ENCODE data around the gene LCA5L. TPM values are rescaled to one million over a fixed set of nuclear protein-coding genes. Genes with fewer than 3 reads are reported as not detected.

LCA5L gene
- total and polyA plus RNA-seq, 2 donors from 2014 or later: 3.8 to 4.3 TPM

DNA sequence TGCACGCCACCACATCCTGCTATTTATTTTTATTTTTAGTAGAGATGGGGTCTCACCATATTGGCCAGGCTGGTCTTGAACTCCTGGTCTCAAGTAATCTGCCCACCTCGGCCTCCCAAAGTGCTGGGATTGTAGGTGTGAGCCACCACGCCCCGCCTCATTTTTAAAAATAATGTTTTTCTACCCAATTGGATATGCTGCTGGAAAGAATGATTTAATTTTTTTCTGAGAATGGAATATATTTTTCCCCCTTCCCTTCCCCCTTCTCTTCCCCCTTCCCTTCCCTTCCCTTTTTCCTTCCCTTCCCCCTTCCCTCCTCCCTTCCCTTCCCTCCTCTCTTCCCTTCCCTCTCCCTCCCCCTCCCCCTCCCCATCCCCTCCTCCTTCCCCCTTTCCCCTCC is 79.0 kb downstream of the LCA5L start:
- DNase-seq (no peak), FAIRE-seq (no peak)
- Histone ChIP-seq H3K36me3 (ENCODE audit: control insufficient read depth in 2 of 3, insufficient read depth in 3 of 3, low read length in 3 of 3) (no peaks in the 10 kb centered on the region), H3K4me3 (ENCODE audit: low read length in 3 of 3) (no peak overlapping the region), H3K27me3 (ENCODE audit: control insufficient read depth, insufficient read depth, low read length) (no peaks in the 10 kb centered on the region), H3K9ac (ENCODE audit: low read length in 3 of 3) (no peak overlapping the region), H3K4me1 (ENCODE audit: control insufficient read depth in 2 of 3, insufficient read depth in 2 of 3, low read depth in 1 of 3, low read length in 3 of 3) (no peaks in the 10 kb centered on the region), H3K27ac (ENCODE audit: low read depth in 2 of 2, low read length in 2 of 2) (no peak overlapping the region), H3K9me3 (ENCODE audit: control insufficient read depth in 2 of 3, insufficient read depth in 1 of 3, low read length in 3 of 3) (no peaks in the 10 kb centered on the region)
- intact Hi-C loops (cut with DNase I): no loop called here
- TF ChIP-seq, protein P1, sequence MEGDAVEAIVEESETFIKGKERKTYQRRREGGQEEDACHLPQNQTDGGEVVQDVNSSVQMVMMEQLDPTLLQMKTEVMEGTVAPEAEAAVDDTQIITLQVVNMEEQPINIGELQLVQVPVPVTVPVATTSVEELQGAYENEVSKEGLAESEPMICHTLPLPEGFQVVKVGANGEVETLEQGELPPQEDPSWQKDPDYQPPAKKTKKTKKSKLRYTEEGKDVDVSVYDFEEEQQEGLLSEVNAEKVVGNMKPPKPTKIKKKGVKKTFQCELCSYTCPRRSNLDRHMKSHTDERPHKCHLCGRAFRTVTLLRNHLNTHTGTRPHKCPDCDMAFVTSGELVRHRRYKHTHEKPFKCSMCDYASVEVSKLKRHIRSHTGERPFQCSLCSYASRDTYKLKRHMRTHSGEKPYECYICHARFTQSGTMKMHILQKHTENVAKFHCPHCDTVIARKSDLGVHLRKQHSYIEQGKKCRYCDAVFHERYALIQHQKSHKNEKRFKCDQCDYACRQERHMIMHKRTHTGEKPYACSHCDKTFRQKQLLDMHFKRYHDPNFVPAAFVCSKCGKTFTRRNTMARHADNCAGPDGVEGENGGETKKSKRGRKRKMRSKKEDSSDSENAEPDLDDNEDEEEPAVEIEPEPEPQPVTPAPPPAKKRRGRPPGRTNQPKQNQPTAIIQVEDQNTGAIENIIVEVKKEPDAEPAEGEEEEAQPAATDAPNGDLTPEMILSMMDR (IDR thresholded peaks at IDR 0.05; ENCODE audit: borderline replicate concordance, extremely low read depth, insufficient read depth): no peak

DNA sequence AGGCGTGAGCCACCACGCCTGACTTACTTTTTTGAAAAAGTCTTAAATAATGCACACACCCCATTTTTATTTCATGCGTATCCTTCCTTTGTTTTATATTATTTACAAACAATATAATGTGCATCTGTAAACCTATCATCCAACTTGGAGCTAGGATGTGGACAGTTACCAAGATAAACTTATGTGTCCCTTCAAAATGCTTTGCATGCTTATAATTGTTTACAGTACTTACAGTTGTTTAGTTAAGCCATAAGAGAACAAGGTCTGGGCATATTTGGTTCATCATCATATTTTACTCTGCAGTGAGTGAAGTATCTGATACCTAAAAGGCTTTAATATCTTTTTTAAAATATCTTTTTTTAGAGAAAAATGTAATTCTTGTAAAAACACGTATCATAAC is 80.6 kb downstream of the LCA5L start:
- H3K4me3 ChIP-seq (ENCODE audit: low read length in 3 of 3): no peak overlapping the region
- no peaks in the 10 kb centered on the region for H3K9me3 ChIP-seq (ENCODE audit: control insufficient read depth in 2 of 3, insufficient read depth in 1 of 3, low read length in 3 of 3)
- no peaks in the 10 kb centered on the region for H3K36me3 ChIP-seq (ENCODE audit: control insufficient read depth in 2 of 3, insufficient read depth in 3 of 3, low read length in 3 of 3)
- intact Hi-C loops (cut with DNase I): no loop called here
- H3K27me3 ChIP-seq (ENCODE audit: control insufficient read depth, insufficient read depth, low read length): no peaks in the 10 kb centered on the region
- H3K27ac ChIP-seq (ENCODE audit: low read depth in 2 of 2, low read length in 2 of 2): no peak overlapping the region
- DNase-seq (no peak), FAIRE-seq (no peak)
- no peaks in the 10 kb centered on the region for H3K4me1 ChIP-seq (ENCODE audit: control insufficient read depth in 2 of 3, insufficient read depth in 2 of 3, low read depth in 1 of 3, low read length in 3 of 3)
- no peak overlapping the region for H3K9ac ChIP-seq (ENCODE audit: low read length in 3 of 3)
- TF ChIP-seq, protein P1 (IDR thresholded peaks at IDR 0.05; ENCODE audit: borderline replicate concordance, extremely low read depth, insufficient read depth): no peak

DNA sequence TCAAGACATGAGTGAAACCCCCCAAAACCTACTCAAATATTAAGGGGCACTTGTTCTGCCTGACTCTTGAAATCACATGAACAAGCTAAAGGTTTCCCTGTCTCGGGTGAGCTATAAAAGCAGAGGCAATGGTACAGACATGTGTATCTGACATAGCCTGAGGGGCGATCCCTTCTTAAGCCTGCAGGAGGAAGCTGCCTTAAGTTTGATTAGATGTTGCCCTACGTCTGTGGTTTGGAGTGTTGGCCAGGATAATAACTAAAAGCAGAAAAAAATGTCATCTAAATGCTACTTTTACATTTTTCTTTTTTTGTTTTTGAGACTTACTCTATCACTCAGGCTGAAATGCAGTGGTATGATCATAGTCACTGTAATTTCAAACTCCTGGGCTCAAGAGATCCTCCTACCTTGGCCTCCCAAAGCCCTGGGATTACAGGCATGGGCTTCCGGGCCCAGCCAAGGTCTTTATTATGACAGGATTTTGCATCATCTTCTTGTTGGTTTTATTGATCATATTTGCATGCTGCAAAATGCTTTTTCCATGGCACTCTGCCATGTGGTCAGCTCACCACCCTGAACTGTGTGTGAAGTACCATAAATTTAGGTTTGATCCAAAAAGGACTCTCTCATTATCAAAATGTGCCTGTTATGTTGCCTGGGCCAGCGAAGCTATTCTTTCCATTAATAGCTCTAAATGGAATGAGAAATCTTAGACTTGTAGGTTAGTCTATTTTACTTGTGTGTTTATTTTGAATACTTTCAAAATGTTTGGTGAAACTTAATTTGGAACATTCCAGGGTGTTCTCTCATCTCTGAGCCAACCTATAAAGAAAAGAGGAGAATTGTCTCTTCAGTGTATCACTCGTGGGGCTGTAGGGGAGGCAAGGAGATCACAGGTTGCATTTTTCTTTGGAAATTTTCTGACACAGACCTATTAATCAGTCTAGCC is 81.7 kb downstream of the LCA5L start:
- Histone ChIP-seq H3K27me3 (ENCODE audit: control insufficient read depth, insufficient read depth, low read length) (no peaks in the 10 kb centered on the region), H3K4me1 (ENCODE audit: control insufficient read depth in 2 of 3, insufficient read depth in 2 of 3, low read depth in 1 of 3, low read length in 3 of 3) (no peaks in the 10 kb centered on the region), H3K27ac (ENCODE audit: low read depth in 2 of 2, low read length in 2 of 2) (no peak overlapping the region), H3K4me3 (ENCODE audit: low read length in 3 of 3) (no peak overlapping the region), H3K9me3 (ENCODE audit: control insufficient read depth in 2 of 3, insufficient read depth in 1 of 3, low read length in 3 of 3) (no peaks in the 10 kb centered on the region), H3K9ac (ENCODE audit: low read length in 3 of 3) (no peak overlapping the region), H3K36me3 (ENCODE audit: control insufficient read depth in 2 of 3, insufficient read depth in 3 of 3, low read length in 3 of 3) (no peaks in the 10 kb centered on the region)
- FAIRE-seq (no peak), DNase-seq (no peak)
- intact Hi-C loops (cut with DNase I): no loop called here
- TF ChIP-seq, protein P1 (IDR thresholded peaks at IDR 0.05; ENCODE audit: borderline replicate concordance, extremely low read depth, insufficient read depth): no peak
